Smooth muscle cell (in vitro differentiated cells): ENCODE data around the gene UBB. TPM values are rescaled to one million over a fixed set of nuclear protein-coding genes. Genes with fewer than 3 reads are reported as not detected.

Experiments used
- DNase-seq: peaks from one replicate; lab custom pipeline; 2025; ENCODE audit not compliant: unreplicated experiment; lab: John Stamatoyannopoulos, UW
- H2AFZ ChIP-seq: fragments of 200-600 bp; sonication (generic); 2 replicates; pipeline ENCODE4 v1.6.0; 2016; ENCODE audit warnings: antibody characterized with exemption, low read depth, mild to moderate bottlenecking
- H3F3A ChIP-seq: fragments of 200-600 bp; sonication (generic); 2 replicates; pipeline ENCODE4 v1.6.0; 2017; ENCODE audit warnings: antibody characterized with exemption, low read depth
- H3K27ac ChIP-seq: fragments of 200-600 bp; sonication (generic); 2 replicates; pipeline ENCODE4 v1.5.1; 2016; ENCODE audit warnings: low read depth, mild to moderate bottlenecking
- H3K27me3 ChIP-seq: fragments of 200-600 bp; sonication (generic); 2 replicates; pipeline ENCODE4 v1.6.1; 2016; ENCODE audit warnings: low read depth, mild to moderate bottlenecking
- H3K36me3 ChIP-seq: fragments of 200-600 bp; sonication (generic); 2 replicates; pipeline ENCODE4 v1.5.1; 2016; ENCODE audit warnings: low read depth
- H3K4me1 ChIP-seq: fragments of 200-600 bp; sonication (generic); 2 replicates; pipeline ENCODE4 v1.5.1; 2016; ENCODE audit warnings: low read depth
- H3K4me2 ChIP-seq: fragments of 200-600 bp; sonication (generic); 2 replicates; pipeline ENCODE4 v1.6.0; 2016; ENCODE audit warnings: mild to moderate bottlenecking
- H3K4me3 ChIP-seq: fragments of 200-600 bp; sonication (generic); 2 replicates; pipeline ENCODE4 v1.5.1; 2016; ENCODE audit warnings: mild to moderate bottlenecking
- H3K79me2 ChIP-seq: fragments of 200-600 bp; sonication (generic); 2 replicates; pipeline ENCODE4 v1.6.0; 2016; ENCODE audit warnings: low read depth, mild to moderate bottlenecking
- H3K9ac ChIP-seq: fragments of 200-600 bp; sonication (generic); 2 replicates; pipeline ENCODE4 v1.6.0; 2016; ENCODE audit warnings: low read depth
- H3K9me3 ChIP-seq: fragments of 200-600 bp; sonication (generic); replicated peaks from 2 replicates; pipeline ENCODE4 v1.5.1; 2016; ENCODE audit warnings: low read depth
- H4K20me1 ChIP-seq: fragments of 200-600 bp; sonication (generic); 2 replicates; pipeline ENCODE4 v1.6.0; 2016; ENCODE audit warnings: low read depth
- WGBS: methylation state at CpG from one replicate; pipeline ENCODE4 v1.1.7; 2016; ENCODE audit warnings: low lambda C conversion rate; 5-methylcytosine and 5-hydroxymethylcytosine counted together
- polyA plus RNA-seq: library from polyadenylated mRNA; unstranded; fragments of >200 nt; fragmentation: Nextera tagmentation; extraction: Ambion mirVana; gene quantifications from 2 replicates; pipeline ENCODE4 v1.2.1, GENCODE V29; 2016
- total RNA-seq: library from RNA; depleted of rRNA; stranded (reverse); fragments of >200 nt; gene quantifications from 2 replicates; pipeline ENCODE4 v1.2.3, GENCODE V29; 2014
- TF ChIP-seq, protein P1 (sequence below): fragments of 200-600 bp; sonication (generic); IDR thresholded peaks from 2 replicates; pipeline ENCODE4 v1.5.1; 2017; ENCODE audit warnings: borderline replicate concordance, mild to moderate bottlenecking, antibody characterized with exemption; ENCODE audit not compliant: insufficient read depth, poor library complexity, severe bottlenecking

The UBB gene
- total and polyA plus RNA-seq, 2 experiments from 2014 or later, result 1,184 to 2,323 TPM

DNA sequence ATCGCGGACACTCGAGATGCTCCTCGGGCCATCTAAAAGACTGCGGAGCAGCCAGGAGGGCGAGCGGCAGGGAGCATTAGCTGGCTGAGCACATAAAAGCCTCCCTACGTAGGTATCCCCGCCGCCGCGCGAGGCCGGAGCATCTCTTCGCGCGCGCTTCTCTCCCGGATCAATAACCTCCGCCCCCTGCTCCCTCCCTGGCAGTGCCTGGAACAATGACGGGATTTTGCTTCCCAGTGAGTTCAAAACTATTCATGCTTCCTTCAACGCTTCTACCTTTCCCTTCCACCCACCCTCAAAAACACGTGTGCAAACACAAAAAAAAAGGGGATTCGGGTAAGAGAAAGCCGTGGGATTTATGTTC, 28.6 kb upstream of the UBB start:
- peak overlapping the region; percentile 76 for H3K4me3 ChIP-seq
- WGBS, result under 1% methylated on average over 25 of the region's 25 CpGs
- peak overlapping the region; percentile 60 for H2AFZ ChIP-seq
- peaks cover 13% of the 10 kb centered on the region for H3K79me2 ChIP-seq
- H3K27me3 ChIP-seq, result no peaks in the 10 kb centered on the region
- TF ChIP-seq, protein P1, sequence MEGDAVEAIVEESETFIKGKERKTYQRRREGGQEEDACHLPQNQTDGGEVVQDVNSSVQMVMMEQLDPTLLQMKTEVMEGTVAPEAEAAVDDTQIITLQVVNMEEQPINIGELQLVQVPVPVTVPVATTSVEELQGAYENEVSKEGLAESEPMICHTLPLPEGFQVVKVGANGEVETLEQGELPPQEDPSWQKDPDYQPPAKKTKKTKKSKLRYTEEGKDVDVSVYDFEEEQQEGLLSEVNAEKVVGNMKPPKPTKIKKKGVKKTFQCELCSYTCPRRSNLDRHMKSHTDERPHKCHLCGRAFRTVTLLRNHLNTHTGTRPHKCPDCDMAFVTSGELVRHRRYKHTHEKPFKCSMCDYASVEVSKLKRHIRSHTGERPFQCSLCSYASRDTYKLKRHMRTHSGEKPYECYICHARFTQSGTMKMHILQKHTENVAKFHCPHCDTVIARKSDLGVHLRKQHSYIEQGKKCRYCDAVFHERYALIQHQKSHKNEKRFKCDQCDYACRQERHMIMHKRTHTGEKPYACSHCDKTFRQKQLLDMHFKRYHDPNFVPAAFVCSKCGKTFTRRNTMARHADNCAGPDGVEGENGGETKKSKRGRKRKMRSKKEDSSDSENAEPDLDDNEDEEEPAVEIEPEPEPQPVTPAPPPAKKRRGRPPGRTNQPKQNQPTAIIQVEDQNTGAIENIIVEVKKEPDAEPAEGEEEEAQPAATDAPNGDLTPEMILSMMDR, result no peak
- peak overlapping the region; percentile 6 for H3K9ac ChIP-seq
- no peak overlapping the region for H3K27ac ChIP-seq
- no peaks in the 10 kb centered on the region for H4K20me1 ChIP-seq
- H3K4me1 ChIP-seq, result peaks cover 8% of the 10 kb centered on the region
- no peaks in the 10 kb centered on the region for H3F3A ChIP-seq
- peak overlapping the region; percentile 95 for H3K4me2 ChIP-seq
- no peaks in the 10 kb centered on the region for H3K9me3 ChIP-seq
- no peak for DNase-seq
- H3K36me3 ChIP-seq, result no peaks in the 10 kb centered on the region

DNA sequence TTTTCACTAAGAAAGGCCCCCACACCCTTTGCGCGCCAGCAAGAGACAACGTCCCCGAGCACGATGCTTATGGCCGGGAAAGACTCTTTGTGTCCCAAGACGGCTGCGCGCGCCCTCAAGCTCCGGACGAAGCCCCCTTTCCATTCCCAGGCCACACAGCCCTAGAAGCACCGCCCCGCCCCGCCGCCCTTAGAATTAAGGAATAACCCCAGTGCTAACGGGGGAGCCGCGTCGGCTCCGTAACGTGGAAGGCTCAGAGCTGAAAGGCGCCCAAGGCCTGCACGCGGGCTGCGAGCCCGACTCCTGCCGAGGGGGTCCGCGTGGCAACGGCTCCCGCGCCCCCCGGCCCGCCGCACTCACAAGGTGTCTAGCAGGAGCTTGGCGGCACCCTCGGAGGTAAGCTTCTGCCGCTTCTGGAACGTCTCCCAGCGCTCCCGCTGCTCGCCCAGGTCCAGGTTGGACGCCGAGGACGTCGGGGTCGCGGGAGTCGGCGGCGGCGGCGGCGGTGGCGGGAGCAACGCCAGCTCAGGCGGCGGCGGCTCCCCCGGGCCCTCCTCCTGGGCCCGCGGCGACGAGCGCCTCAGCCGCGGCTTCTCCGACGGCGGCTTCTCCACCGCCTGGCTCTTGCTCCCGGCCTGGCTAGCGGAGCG, 28.1 kb upstream of the UBB start:
- no peaks in the 10 kb centered on the region for H3K36me3 ChIP-seq
- peak overlapping the region; percentile 76 for H3K4me3 ChIP-seq
- H2AFZ ChIP-seq, result peak overlapping the region; percentile 60
- H3F3A ChIP-seq, result no peaks in the 10 kb centered on the region
- TF ChIP-seq, protein P1, result no peak
- no peaks in the 10 kb centered on the region for H3K9me3 ChIP-seq
- H4K20me1 ChIP-seq, result no peaks in the 10 kb centered on the region
- H3K9ac ChIP-seq, result no peak overlapping the region
- 2% methylated on average over 69 of the region's 75 CpGs for WGBS
- DNase-seq, result no peak
- peak overlapping the region; percentile 95 for H3K4me2 ChIP-seq
- no peaks in the 10 kb centered on the region for H3K27me3 ChIP-seq
- H3K27ac ChIP-seq, result no peak overlapping the region
- peaks cover 8% of the 10 kb centered on the region for H3K4me1 ChIP-seq
- peaks cover 13% of the 10 kb centered on the region for H3K79me2 ChIP-seq

DNA sequence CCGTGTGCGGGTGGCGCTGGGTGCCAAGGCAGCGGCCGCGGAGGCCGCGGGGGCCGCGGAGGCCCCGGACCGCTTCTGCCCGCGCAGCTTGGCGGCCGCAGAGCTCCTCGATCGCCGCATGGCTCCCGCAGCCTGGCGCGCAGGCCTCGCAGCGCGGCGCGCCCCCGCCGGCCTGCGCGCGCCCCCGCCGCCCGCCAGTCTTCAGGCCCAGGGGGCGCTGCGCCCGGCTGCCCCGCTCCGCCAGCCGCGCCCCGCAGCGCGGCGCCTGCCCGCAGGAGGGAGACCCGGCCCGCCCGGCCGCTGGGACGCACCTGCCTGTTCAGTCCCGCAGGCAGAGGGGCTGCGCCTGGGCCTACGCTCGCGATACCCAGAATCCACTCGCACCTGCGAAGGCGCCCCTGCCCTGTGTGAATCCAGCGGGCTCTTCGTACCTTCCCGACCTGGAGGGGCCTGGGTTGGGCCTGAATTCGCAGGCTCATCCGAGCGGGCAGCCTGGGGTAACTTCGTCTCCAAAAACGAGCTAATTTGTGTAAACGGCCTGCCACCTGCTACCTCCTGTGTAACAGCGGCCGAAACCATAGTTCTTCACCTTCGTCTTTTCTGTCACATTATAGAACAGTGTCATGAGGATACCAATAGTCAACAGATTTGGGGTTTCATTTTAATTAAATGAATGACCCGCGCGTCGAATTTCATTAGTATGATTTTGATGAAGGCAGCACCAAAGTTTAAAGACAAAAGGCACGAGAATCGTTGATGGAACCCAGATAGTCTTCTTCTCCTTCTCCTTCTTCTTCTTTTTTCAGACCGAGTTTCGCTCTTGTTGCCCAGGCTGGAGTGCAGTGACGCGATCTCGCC, 27.3 kb upstream of the UBB start, which contains the start of gene CENPV:
CENPV (minus strand) TSS at position 153 of the 858 bp plus-strand sequence; CDS start at position 120, 33 bp downstream.
- DNase-seq, result no peak
- Histone ChIP-seq H3K9ac (peak within 1 kb of the TSS; percentile 6), H3K4me3 (peak within 1 kb of the TSS; percentile 76), H4K20me1 (no peaks in the 10 kb centered on the region), H3K27me3 (no peaks in the 10 kb centered on the region), H3K9me3 (no peaks in the 10 kb centered on the region), H2AFZ (peak within 1 kb of the TSS; percentile 60), H3F3A (no peaks in the 10 kb centered on the region), H3K27ac (no peak within 1 kb of the TSS), H3K4me2 (peak within 1 kb of the TSS; percentile 95), H3K36me3 (no peaks in the 10 kb centered on the region), H3K4me1 (peaks cover 8% of the 10 kb centered on the region), H3K79me2 (peaks cover 13% of the 10 kb centered on the region)
- WGBS, result 44% methylated on average over 31 of the region's 83 CpGs
- TF ChIP-seq, protein P1, result no peak
